Liver (tissue), 9 donors: ENCODE measurements around the gene OR6V1. TPM values are rescaled to one million over a fixed set of nuclear protein-coding genes. Genes with fewer than 3 reads are reported as not detected.

ENCODE experiments used
- DNase-seq: peaks from one replicate; pipeline ENCODE4 v3.0.0-alpha.2; 2017; ENCODE audit warnings: low spot score
- H3K27ac ChIP-seq, 2 donors: one replicate each; pipeline ENCODE4 v1.7.0; 2013; ENCODE audit warnings: inconsistent platforms in 2 of 2, low read length in 2 of 2, control low read depth in 1 of 2, low read depth in 1 of 2, mild to moderate bottlenecking in 1 of 2
- H3K27me3 ChIP-seq, 4 donors: one replicate each; pipeline versions ENCODE4 v1.6.1 to v1.7.0; 2013; ENCODE audit warnings: low read length in 3 of 4, inconsistent platforms in 1 of 4, mild to moderate bottlenecking in 1 of 4, moderate library complexity in 1 of 4; ENCODE audit not compliant: control insufficient read depth in 4 of 4, insufficient read depth in 4 of 4
- H3K36me3 ChIP-seq, 4 donors: one replicate each; pipeline versions ENCODE4 v1.6.1 to v1.7.0; 2013; ENCODE audit warnings: low read length in 3 of 4, mild to moderate bottlenecking in 3 of 4, low read depth in 1 of 4, moderate library complexity in 1 of 4; ENCODE audit not compliant: control insufficient read depth in 4 of 4, insufficient read depth in 3 of 4
- H3K4me1 ChIP-seq, 4 donors: one replicate each; pipeline versions ENCODE4 v1.6.1 to v1.7.0; 2013; ENCODE audit warnings: low read length in 3 of 4, mild to moderate bottlenecking in 3 of 4, moderate library complexity in 1 of 4; ENCODE audit not compliant: control insufficient read depth in 4 of 4, insufficient read depth in 4 of 4
- H3K4me3 ChIP-seq, 3 donors: one replicate each; pipeline versions ENCODE4 v1.6.1 to v1.7.0; 2013; ENCODE audit warnings: low read length in 3 of 3, control low read depth in 1 of 3, low read depth in 1 of 3, mild to moderate bottlenecking in 1 of 3
- H3K9ac ChIP-seq, 2 donors: one replicate each; pipeline ENCODE4 v1.7.0; 2013; ENCODE audit warnings: low read length in 2 of 2, mild to moderate bottlenecking in 2 of 2, moderate library complexity in 2 of 2, control low read depth in 1 of 2, low read depth in 1 of 2
- H3K9me3 ChIP-seq, 4 donors: one replicate each; pipeline versions ENCODE4 v1.6.1 to v1.7.0; 2013; ENCODE audit warnings: low read length in 3 of 4; ENCODE audit not compliant: control insufficient read depth in 4 of 4
- EGR1 ChIP-seq, 2 donors: IDR thresholded peaks; 2 replicates each; pipeline ENCODE4 v1.6.1; 2016 to 2018; ENCODE audit warnings: antibody characterized with exemption in 2 of 2, low read depth in 2 of 2
- FOXA1 ChIP-seq: IDR thresholded peaks from 2 replicates; pipeline ENCODE4 v1.6.1; 2016; ENCODE audit warnings: antibody characterized with exemption
- FOXA2 ChIP-seq: IDR thresholded peaks from 2 replicates; pipeline ENCODE4 v1.6.1; 2016; ENCODE audit warnings: antibody characterized with exemption
- GABPA ChIP-seq, 2 donors: IDR thresholded peaks in 1 of 2; conservative IDR thresholded peaks in 1 of 2; 2 replicates each; pipeline ENCODE4 v1.6.1; 2016; ENCODE audit warnings: antibody characterized with exemption in 2 of 2, mild to moderate bottlenecking in 1 of 2, moderate library complexity in 1 of 2
- HNF4A ChIP-seq, 2 donors: conservative IDR thresholded peaks; 2 replicates each; pipeline ENCODE4 v1.6.1; 2016; ENCODE audit warnings: antibody characterized with exemption in 2 of 2, mild to moderate bottlenecking in 2 of 2
- HNF4G ChIP-seq: IDR thresholded peaks from 2 replicates; pipeline ENCODE4 v1.6.1; 2016; ENCODE audit warnings: antibody characterized with exemption
- JUND ChIP-seq, 2 donors: IDR thresholded peaks; 2 replicates each; pipeline ENCODE4 v1.6.1; 2016; ENCODE audit warnings: antibody characterized with exemption in 2 of 2
- MAX ChIP-seq: IDR thresholded peaks from 2 replicates; pipeline ENCODE4 v1.6.1; 2016; ENCODE audit warnings: antibody characterized with exemption
- NR2F2 ChIP-seq: IDR thresholded peaks from 2 replicates; pipeline ENCODE4 v1.6.1; 2016; ENCODE audit warnings: antibody characterized with exemption
- RAD21 ChIP-seq, 2 donors: IDR thresholded peaks; 2 replicates each; pipeline ENCODE4 v1.6.1; 2016; ENCODE audit warnings: antibody characterized with exemption in 2 of 2, mild to moderate bottlenecking in 2 of 2
- REST ChIP-seq: IDR thresholded peaks from 2 replicates; pipeline ENCODE4 v1.6.1; 2016; ENCODE audit warnings: antibody characterized with exemption, mild to moderate bottlenecking
- RXRA ChIP-seq, 2 donors: IDR thresholded peaks; 2 replicates each; pipeline ENCODE4 v1.6.1; 2017 to 2018; ENCODE audit warnings: antibody characterized with exemption in 2 of 2, mild to moderate bottlenecking in 1 of 2
- SP1 ChIP-seq: IDR thresholded peaks from 2 replicates; pipeline ENCODE4 v1.6.1; 2018; ENCODE audit warnings: antibody characterized with exemption, mild to moderate bottlenecking
- TAF1 ChIP-seq: conservative IDR thresholded peaks from 2 replicates; pipeline ENCODE4 v1.6.1; 2016; ENCODE audit warnings: antibody characterized with exemption, mild to moderate bottlenecking
- YY1 ChIP-seq: IDR thresholded peaks from 2 replicates; pipeline ENCODE4 v1.6.1; 2016; ENCODE audit warnings: antibody characterized with exemption, mild to moderate bottlenecking
- WGBS: extraction: QIAGEN DNeasy Blood & Tissue Kit; methylation state at CpG from one replicate; pipeline ENCODE4 v1.1.7; 2013; 5-methylcytosine and 5-hydroxymethylcytosine counted together
- polyA plus RNA-seq, 2 donors: library from polyadenylated mRNA; stranded (reverse) in 1 of 2; unstranded in 1 of 2; fragments of 200-250 nt in 1 of 2; fragments of >200 nt in 1 of 2; fragmentation: Nextera tagmentation in 1 of 2; extraction: Ambion mirVana in 1 of 2; gene quantifications; one replicate each; pipeline versions ENCODE4 v1.2.1 to v1.2.3, GENCODE V29; 2013 to 2015
- total RNA-seq, 2 donors: library from RNA; depleted of rRNA; stranded (reverse); fragments of >200 nt; gene quantifications; one replicate each; pipeline ENCODE4 v1.2.3, GENCODE V29; 2014
- TF ChIP-seq, protein P1 (sequence below): fragments of 150-350 bp; IDR thresholded peaks from 2 replicates; pipeline ENCODE4 v1.5.1; 2017; ENCODE audit warnings: improper control_type of control experiment, low read depth, low read length; ENCODE audit not compliant: missing input control
- TF ChIP-seq, protein P2 (sequence below): IDR thresholded peaks from 2 replicates; pipeline ENCODE4 v1.6.1; 2016; ENCODE audit warnings: antibody characterized with exemption
- TF ChIP-seq, protein P3 (sequence below): IDR thresholded peaks from 2 replicates; pipeline ENCODE4 v1.6.1; 2016; ENCODE audit warnings: antibody characterized with exemption
- donor health status: healthy.
- donor health status: healthy.
- donor health status: healthy.
- donor health status: healthy.
- donor health status: healthy.

Gene OR6V1
- total and polyA plus RNA-seq, 4 donors, result not detected

- Histone ChIP-seq H3K27ac (no peak overlapping the region), H3K36me3 (no peaks in the 10 kb centered on the region), H3K9ac (no peak overlapping the region), H3K4me3 (no peak overlapping the region), H3K4me1 (no peaks in the 10 kb centered on the region), H3K27me3 (peaks cover 0 to 3% (median 0%) of the 10 kb centered on the region in 4 donors), H3K9me3 (no peaks in the 10 kb centered on the region)
- 93% methylated on average over 1 of the region's 1 CpG for WGBS
- no peak for TF ChIP-seq TAF1
- no peak for TF ChIP-seq NR2F2
- TF ChIP-seq HNF4G, result no peak
- no peak for TF ChIP-seq HNF4A (conservative IDR thresholded peaks at IDR 0.05)
- no peak for TF ChIP-seq GABPA (IDR thresholded peaks at IDR 0.05 in 1 of 2, conservative IDR thresholded peaks at IDR 0.05 in 1 of 2)
- no peak for TF ChIP-seq SP1
- TF ChIP-seq, protein P1, sequence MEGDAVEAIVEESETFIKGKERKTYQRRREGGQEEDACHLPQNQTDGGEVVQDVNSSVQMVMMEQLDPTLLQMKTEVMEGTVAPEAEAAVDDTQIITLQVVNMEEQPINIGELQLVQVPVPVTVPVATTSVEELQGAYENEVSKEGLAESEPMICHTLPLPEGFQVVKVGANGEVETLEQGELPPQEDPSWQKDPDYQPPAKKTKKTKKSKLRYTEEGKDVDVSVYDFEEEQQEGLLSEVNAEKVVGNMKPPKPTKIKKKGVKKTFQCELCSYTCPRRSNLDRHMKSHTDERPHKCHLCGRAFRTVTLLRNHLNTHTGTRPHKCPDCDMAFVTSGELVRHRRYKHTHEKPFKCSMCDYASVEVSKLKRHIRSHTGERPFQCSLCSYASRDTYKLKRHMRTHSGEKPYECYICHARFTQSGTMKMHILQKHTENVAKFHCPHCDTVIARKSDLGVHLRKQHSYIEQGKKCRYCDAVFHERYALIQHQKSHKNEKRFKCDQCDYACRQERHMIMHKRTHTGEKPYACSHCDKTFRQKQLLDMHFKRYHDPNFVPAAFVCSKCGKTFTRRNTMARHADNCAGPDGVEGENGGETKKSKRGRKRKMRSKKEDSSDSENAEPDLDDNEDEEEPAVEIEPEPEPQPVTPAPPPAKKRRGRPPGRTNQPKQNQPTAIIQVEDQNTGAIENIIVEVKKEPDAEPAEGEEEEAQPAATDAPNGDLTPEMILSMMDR, result no peak
- no peak for TF ChIP-seq RXRA (IDR thresholded peaks at IDR 0.05)
- no peak for TF ChIP-seq FOXA2
- no peak for TF ChIP-seq REST
- DNase-seq, result no peak
Observed at GRCh38 chr7:143013473-143013872, 38.7 kb upstream of the OR6V1 start.

DNA sequence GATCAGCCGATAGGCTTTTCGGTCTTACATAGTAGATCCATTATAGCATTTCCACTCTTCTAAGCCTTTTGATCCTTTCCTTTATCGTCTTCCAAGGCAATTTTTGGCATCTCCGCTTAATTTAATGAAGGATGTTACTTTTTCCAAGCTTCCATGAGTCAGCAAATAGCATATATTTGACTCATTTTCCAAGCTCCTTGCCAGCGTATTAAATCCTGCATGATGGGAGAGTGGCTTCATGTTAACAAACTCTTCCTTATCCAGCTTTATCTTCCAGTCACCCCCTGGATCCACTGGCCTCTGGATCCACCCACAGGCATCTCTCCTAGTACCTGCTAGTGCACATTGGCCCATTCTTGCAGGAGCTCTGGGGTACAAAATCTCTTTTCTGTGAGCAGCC is 38.2 kb upstream of the OR6V1 start:
- H3K27ac ChIP-seq, result no peak overlapping the region
- DNase-seq, result no peak
- 89% methylated on average over 5 of the region's 5 CpGs for WGBS

More for the DNA sequence above, 38.2 kb upstream of the OR6V1 start:
- Histone ChIP-seq H3K9me3 (no peaks in the 10 kb centered on the region), H3K36me3 (no peaks in the 10 kb centered on the region), H3K4me3 (no peak overlapping the region), H3K9ac (no peak overlapping the region), H3K27me3 (peaks cover 0 to 3% (median 0%) of the 10 kb centered on the region in 4 donors), H3K4me1 (no peaks in the 10 kb centered on the region)
- TF ChIP-seq, protein P1, result no peak
- TF ChIP-seq JUND (IDR thresholded peaks at IDR 0.05) (no peak), MAX (no peak), TAF1 (no peak), RAD21 (IDR thresholded peaks at IDR 0.05) (no peak), REST (no peak), EGR1 (IDR thresholded peaks at IDR 0.05; ENCODE audit: low read depth in 2 of 2) (no peak), FOXA2 (no peak), HNF4G (no peak), RXRA (IDR thresholded peaks at IDR 0.05) (no peak), GABPA (IDR thresholded peaks at IDR 0.05 in 1 of 2, conservative IDR thresholded peaks at IDR 0.05 in 1 of 2) (no peak), SP1 (no peak), FOXA1 (no peak), NR2F2 (no peak), YY1 (no peak), HNF4A (conservative IDR thresholded peaks at IDR 0.05) (no peak)
- TF ChIP-seq, protein P2, sequence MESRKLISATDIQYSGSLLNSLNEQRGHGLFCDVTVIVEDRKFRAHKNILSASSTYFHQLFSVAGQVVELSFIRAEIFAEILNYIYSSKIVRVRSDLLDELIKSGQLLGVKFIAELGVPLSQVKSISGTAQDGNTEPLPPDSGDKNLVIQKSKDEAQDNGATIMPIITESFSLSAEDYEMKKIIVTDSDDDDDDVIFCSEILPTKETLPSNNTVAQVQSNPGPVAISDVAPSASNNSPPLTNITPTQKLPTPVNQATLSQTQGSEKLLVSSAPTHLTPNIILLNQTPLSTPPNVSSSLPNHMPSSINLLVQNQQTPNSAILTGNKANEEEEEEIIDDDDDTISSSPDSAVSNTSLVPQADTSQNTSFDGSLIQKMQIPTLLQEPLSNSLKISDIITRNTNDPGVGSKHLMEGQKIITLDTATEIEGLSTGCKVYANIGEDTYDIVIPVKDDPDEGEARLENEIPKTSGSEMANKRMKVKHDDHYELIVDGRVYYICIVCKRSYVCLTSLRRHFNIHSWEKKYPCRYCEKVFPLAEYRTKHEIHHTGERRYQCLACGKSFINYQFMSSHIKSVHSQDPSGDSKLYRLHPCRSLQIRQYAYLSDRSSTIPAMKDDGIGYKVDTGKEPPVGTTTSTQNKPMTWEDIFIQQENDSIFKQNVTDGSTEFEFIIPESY, result no peak
- TF ChIP-seq, protein P3, sequence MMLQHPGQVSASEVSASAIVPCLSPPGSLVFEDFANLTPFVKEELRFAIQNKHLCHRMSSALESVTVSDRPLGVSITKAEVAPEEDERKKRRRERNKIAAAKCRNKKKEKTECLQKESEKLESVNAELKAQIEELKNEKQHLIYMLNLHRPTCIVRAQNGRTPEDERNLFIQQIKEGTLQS, result no peak
